Measurements from ENCODE around the gene SOCS6. TPM values are rescaled to one million over a fixed set of nuclear protein-coding genes. Genes with fewer than 3 reads are reported as not detected.

The SOCS6 gene
- total and polyA plus RNA-seq, 2 experiments from 2014 or later = 4.4 to 13.3 TPM

- no peak for TF ChIP-seq ZNF462 (CRISPR knock-in tag; IDR thresholded peaks at IDR 0.05)
- TF ChIP-seq POLR2AphosphoS5 (IDR thresholded peaks at IDR 0.05; ENCODE audit: low read depth) = no peak
- no peak for TF ChIP-seq EZH2 (IDR thresholded peaks at IDR 0.05; ENCODE audit: low read depth, unreplicated experiment)
- TF ChIP-seq ETS1 (IDR thresholded peaks at IDR 0.05) = no peak
- TF ChIP-seq CTCF (conservative IDR thresholded peaks at IDR 0.05; ENCODE audit: low read depth in 2 of 2) = no peak
Measured at GRCh38 chr18:70311726-70312125, 22.9 kb downstream of the SOCS6 start (continued).

- no peak for DNase-seq (ENCODE audit: low spot score)
- no peaks in the 10 kb centered on the region for H4K20me1 ChIP-seq (replicated peaks; ENCODE audit: insufficient read depth)
- ATAC-seq = no peak
- H3K36me3 Mint-ChIP-seq (ENCODE audit: low read depth) = peaks cover 2% of the 10 kb centered on the region; the same call in 1 of the 3 replicates
- no peak overlapping the region for H3K4me2 ChIP-seq
- peaks cover 3% of the 10 kb centered on the region for H3K9me3 Mint-ChIP-seq
- H3K4me3 Mint-ChIP-seq = no peak overlapping the region
- no peaks in the 10 kb centered on the region; the same call in 2 of the 3 replicates for H3K4me1 Mint-ChIP-seq
- no peak overlapping the region for H3K27ac Mint-ChIP-seq
- TF ChIP-seq REST (IDR thresholded peaks at IDR 0.05; ENCODE audit: unreplicated experiment) (no peak), POLR2AphosphoS5 (IDR thresholded peaks at IDR 0.05; ENCODE audit: low read depth) (no peak)
- H3K36me3 ChIP-seq (ENCODE audit: insufficient read depth) = no peaks in the 10 kb centered on the region
- H3K4me1 ChIP-seq (ENCODE audit: insufficient read depth) = no peaks in the 10 kb centered on the region
- H3K27me3 ChIP-seq (ENCODE audit: insufficient read depth) = no peaks in the 10 kb centered on the region
- H3K9me2 ChIP-seq (ENCODE audit: insufficient read depth) = no peaks in the 10 kb centered on the region
- H2AFZ ChIP-seq = no peak overlapping the region
- no peak overlapping the region for H3K27ac ChIP-seq (ENCODE audit: low read depth)
- H3K27me3 Mint-ChIP-seq (ENCODE audit: insufficient read depth, low read depth, poor library complexity) = peaks cover 2% of the 10 kb centered on the region
- no peaks in the 10 kb centered on the region for H3F3A ChIP-seq (replicated peaks; ENCODE audit: low read depth)
- H3K79me2 ChIP-seq (replicated peaks; ENCODE audit: insufficient read depth) = peaks cover 98% of the 10 kb centered on the region
- H3K4me3 ChIP-seq = no peak overlapping the region
Measured at GRCh38 chr18:70313640-70314039, 24.8 kb downstream of the SOCS6 start.

Data from GM23338 (cell line).